ENCODE data around the gene ARAF.
A peak's percentile ranks its signal among the peaks of the same experiment; 100 is the strongest.

ARAF gene

GRCh38 chrX:47619486-47620302, 58.7 kb downstream of the ARAF start, which contains the start of gene SYN1 (continued):
- TF ChIP-seq RBAK (tag by site-specific recombination; IDR thresholded peaks at IDR 0.05) (no peak), ZNF155 (tag by site-specific recombination; IDR thresholded peaks at IDR 0.05) (no peak), PATZ1 (tag by site-specific recombination; IDR thresholded peaks at IDR 0.05) (0 out of 2 replicates have a peak, but pooled peaks have one; percentile 39), ZFP3 (tag by site-specific recombination; IDR thresholded peaks at IDR 0.05; ENCODE audit: low read depth) (no peak), ZNF223 (tag by site-specific recombination; IDR thresholded peaks at IDR 0.05) (no peak), PRDM10 (tag by site-specific recombination; IDR thresholded peaks at IDR 0.05) (peak; percentile 97), SP3 (tag by site-specific recombination; IDR thresholded peaks at IDR 0.05) (no peak), TSHZ1 (tag by site-specific recombination; IDR thresholded peaks at IDR 0.05; ENCODE audit: borderline replicate concordance) (no peak), ZNF629 (tag by site-specific recombination; IDR thresholded peaks at IDR 0.05) (peak; percentile 97), ZNF518A (tag by site-specific recombination; conservative IDR thresholded peaks at IDR 0.05; ENCODE audit: low read depth) (no peak), HIC1 (tag by site-specific recombination; IDR thresholded peaks at IDR 0.05) (no peak), IKZF3 (tag by site-specific recombination; IDR thresholded peaks at IDR 0.05) (no peak), ZNF660 (tag by site-specific recombination; IDR thresholded peaks at IDR 0.05) (peak; percentile 81), ZNF214 (tag by site-specific recombination; IDR thresholded peaks at IDR 0.05; ENCODE audit: borderline replicate concordance) (no peak), KLF10 (tag by site-specific recombination; IDR thresholded peaks at IDR 0.05) (peak; percentile 52; the same call in 1 of the 2 replicates), YY2 (tag by site-specific recombination; IDR thresholded peaks at IDR 0.05) (0 out of 2 replicates have a peak, but pooled peaks have one; percentile 41), ZNF341 (tag by site-specific recombination; IDR thresholded peaks at IDR 0.05; ENCODE audit: low read depth) (no peak), ZSCAN18 (tag by site-specific recombination; IDR thresholded peaks at IDR 0.05) (no peak), ZBTB1 (tag by site-specific recombination; IDR thresholded peaks at IDR 0.05) (no peak), ZNF658 (tag by site-specific recombination; IDR thresholded peaks at IDR 0.05) (no peak)
